Tibial nerve (tissue), 4 donors: ENCODE data around the gene CCDC34.

Experiments
- CTCF ChIP-seq, 5 experiments: fragments of 200-600 bp in 3 of 5; fragments of 450-650 bp in 2 of 5; sonication (generic) in 3 of 5; IDR thresholded peaks; one replicate each; pipeline ENCODE4 v1.5.1; 2016 to 2019; ENCODE audit warnings: antibody characterized with exemption in 5 of 5, mild to moderate bottlenecking in 3 of 5, moderate library complexity in 2 of 5
- EP300 ChIP-seq, 2 donors: sonication (generic); formaldehyde crosslinking; IDR thresholded peaks; one replicate each; pipeline ENCODE4 v1.6.1; 2017; ENCODE audit warnings: antibody characterized with exemption in 2 of 2, mild to moderate bottlenecking in 1 of 2

GRCh38 chr11:27396259-27396839, 33.3 kb upstream of the CCDC34 start:
- TF ChIP-seq EP300 (IDR thresholded peaks at IDR 0.05) (no peak), CTCF (IDR thresholded peaks at IDR 0.05) (no peak)
